NCI-H446 treated with DMSO at 0.1 percent for 48 hours (cell line): Measurements from ENCODE around the gene CADM1.

Experiments used
- DNase-seq: peaks from one replicate; lab custom pipeline; 2025; lab: John Stamatoyannopoulos, UW

Gene CADM1

DNA sequence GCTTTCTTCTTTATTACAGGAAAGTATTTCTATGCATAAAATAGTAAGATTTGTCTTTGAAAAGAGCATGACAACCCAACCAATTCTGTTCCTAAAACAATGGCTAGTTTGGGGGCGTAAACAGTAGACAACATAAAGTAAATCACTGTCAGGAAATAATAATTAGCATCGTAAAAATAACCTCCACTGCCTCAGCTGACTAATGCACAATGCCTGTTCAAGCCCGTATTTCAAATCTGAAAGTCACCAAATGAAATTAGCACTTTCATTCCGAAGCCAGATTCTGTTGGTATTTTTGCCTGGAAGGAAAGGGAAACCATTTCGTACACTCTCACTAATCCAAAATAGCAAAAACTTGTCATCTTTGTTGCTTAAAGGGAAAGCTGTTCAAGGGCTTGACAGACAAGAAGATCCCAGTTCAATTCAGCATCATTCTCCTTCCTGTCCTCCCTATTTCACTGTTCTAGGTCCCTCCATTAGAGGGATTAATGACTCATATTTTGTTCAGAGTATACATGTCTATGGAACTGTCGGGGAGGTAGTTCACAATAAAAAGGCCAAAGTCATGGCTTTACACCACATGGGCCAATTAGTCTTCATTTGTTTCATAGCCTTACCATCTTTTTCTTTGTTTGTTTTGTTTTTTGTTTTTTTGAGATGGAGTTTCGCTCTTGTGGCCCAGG, 154.7 kb downstream of the CADM1 start:
- no peak for DNase-seq

DNA sequence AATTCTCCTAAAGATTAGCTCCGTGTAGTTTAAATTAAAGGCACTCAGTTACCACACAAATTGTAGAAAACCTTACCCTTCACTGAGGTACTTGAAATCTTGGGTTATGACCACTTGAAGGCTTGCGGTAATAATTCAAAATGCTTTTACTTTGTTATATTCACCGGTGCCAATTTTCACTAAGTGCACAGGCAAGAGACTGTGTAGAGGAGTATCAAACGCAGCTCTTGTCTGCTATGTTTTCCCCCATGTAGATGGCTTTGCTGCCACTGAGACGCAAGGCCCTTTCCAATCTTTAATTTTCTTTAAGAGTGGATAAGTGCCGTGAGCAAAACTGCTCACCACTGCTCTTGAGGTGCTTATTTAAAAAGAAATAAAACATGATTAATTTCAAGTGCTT, 155.8 kb downstream of the CADM1 start:
- DNase-seq = no peak

DNA sequence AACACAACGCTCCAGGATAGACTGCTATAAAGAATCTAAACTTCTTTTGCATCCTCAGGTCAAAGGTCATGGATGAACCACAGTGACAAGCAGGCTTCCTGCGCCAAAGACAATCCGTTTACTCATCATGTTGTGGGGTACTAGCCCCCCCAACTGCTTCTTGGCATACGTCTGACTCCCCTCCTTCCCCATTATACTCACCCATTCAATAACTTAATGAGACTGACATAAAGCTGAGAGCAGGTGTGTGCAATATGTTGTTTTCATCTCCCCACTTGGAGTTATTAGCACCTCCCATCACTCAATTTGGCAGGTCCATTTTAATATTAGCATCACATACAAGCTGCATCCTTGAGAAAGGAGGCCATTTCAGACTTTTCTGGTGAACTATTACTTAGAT, 157.1 kb downstream of the CADM1 start:
- no peak for DNase-seq

DNA sequence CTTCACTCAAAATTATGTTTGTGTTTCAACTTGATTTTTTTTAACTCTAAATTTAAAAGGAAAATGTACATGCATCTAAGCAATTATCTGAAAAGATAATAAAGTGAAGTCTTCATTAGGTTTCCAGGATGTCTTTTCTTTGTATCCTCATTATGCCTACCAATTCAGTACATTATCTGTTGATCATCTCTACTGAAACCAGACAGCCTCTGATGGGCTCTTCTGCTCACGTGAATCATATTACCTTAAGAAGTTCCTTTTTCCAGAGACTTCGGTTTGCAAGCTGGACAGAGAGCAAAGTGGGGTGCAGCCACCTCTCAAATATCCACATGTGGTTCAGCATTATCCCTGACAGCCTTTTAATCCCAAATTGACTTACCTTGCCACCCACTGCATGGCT, 158.4 kb downstream of the CADM1 start:
- no peak for DNase-seq

DNA sequence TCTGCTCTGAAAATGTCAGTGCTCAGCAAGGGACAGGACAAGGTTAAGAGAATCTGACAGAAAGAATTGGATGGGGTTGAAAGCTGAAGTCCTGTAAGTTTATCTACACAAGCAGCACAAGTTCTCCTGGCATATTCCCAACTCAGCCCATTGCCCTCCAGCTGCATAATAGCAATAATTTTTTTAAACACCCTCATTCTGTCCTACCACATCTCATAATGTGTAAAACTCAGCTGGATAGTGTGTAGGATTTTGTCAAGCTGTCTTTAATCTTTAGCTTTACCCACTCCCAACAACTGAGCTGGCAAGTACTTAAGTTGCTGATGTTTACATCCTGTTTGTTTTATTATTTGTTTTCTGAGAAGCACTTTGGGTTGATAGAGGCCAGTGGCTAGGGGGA, 158.9 kb downstream of the CADM1 start:
- DNase-seq = no peak

DNA sequence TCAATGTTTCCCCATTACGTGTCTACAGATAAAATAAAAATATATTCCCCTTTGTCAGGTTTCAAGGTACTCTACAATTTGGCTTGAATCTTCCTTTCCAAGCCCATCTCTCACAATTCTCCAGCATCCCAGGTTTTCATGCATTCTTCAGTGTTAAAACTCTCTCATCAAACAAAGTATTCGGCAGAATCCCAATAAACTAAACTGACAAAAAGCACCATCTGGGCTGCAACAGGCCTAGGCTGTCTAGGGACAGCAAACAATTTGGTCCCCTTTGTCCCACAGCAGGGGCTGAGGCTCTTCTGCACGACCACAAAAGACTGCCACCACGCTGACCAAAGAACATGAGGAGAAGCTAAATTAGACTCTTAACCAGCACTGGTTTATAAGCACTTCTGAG, 159.4 kb downstream of the CADM1 start:
- DNase-seq = no peak

DNA sequence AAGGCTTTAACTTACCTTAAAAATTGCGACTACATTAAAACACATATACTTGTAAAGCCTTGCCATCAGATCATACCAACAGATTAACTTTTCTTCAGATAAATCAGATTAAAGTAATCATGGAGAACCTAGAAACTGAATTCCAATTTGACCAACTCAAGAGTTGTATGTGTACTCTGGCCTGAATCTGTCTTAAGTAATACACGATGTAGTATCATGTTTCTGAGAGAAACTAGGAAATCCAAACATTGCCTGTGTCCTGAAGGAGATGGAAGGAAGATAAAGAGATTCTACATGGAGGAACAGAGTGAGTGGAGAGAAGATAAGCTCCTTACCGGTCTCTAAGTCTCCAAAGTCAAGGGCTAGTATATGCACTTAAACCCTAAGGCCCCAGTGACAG, 162.1 kb downstream of the CADM1 start:
- no peak for DNase-seq

DNA sequence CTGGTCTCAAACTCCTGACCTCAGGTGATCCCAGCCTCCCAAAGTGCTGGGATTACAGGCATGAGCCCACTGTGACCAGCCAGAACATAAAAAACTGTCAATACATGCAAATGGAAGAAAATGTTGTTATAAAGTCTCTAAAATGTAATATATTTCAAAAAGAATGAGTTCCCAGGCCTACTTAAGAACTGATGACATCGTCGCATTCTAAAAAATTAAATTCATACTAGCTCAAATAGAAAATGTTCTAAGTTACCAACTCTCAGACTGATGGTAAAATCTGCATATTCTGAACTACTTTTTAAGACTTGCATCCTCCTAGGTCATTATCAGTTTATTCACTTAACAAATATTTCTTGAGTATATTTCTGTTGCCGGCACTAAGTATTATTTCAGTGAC, 163.3 kb downstream of the CADM1 start:
- DNase-seq = no peak

DNA sequence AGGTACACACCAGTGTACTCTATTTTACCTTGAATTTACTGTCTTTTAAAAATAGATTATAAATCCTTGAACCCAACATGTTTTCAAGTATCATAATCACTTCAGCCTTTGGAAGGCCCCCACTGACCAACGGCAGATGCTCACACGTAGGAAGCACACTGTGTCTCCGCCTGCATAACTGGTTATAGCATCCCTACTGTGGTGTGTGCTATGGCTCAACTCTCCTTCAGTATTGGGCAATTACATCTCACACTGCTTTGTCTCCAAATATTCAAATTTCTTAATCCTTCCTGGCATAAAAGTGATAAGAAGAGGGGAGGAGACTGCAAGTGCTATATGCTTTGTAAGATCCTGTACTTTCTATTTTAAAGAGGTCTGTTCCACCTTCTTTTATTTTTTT, 165.7 kb downstream of the CADM1 start:
- no peak for DNase-seq

DNA sequence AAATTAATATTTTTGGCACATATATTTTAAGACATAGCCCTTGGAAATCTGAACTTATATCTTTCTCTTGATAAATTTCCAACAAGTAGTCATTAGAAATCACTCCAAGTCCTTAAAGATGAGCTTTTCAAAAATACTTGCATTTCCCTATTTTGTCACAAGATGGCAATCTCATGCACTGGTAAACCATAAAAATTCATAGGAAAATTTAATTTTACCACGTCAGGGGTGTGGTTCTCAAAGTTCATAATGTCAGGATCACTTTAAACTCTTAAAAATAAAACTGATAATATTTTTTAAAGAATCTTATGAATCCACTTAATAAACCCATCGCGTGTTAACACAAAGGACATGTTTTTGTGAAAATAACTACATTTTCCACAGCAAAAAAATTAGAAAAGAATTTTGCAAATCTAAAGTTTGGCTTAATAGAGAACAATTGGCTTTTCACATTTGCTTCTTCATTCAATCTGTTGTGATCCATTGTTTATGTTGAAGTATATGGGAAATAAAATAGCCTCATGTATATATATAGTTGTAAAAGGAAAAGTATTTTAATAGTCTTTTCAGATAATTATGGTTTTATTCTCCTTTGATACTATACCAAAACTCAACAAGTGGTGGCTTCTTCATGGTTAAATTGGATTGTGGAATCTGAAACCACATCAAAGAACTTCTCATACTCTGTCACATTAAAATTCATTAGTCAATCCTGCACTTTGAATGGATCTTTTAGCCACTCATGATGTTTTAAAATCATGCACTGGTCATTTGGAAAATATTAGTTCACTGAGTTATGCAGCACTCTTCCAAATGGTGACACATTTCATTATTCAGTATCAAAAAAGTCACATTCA, 169.1 kb downstream of the CADM1 start:
- DNase-seq = peak; percentile 9

DNA sequence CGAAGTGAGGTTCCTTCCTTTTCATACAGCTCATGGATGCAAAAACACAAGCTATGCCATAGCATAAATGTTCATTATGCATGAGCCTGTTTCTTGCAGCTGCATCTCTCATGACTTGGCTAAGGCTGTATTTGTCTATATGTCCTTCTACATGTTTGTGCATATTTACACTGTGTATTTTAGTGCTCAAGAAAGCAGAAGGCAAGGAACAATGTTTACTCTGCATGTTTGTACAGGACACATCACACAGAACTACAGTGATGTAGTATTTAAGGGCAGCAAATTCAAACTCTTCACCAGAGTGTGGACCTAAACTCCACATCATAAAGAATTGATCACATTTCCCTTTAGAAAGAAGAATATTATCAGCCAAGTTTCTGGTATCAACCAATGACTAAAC, 170.3 kb downstream of the CADM1 start:
- DNase-seq = no peak

DNA sequence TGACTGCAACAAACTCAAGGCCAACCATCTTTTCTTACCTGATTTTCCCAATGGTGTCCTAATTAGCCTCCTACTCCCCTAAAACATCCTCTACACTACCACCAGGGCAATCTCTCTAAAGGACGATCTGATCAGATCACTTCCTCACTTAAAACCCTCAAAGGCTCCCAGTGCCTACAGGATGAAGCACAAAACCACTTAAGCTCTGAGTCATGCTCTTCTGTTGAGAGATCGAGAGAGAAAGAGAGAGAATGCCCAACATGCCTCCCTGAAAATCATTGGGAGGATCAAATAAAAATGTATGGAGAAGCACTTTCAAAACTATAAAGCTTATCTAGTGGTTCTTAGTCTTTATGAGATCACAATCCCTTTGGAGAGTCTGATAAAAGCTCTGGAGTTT, 171.1 kb downstream of the CADM1 start:
- no peak for DNase-seq

DNA sequence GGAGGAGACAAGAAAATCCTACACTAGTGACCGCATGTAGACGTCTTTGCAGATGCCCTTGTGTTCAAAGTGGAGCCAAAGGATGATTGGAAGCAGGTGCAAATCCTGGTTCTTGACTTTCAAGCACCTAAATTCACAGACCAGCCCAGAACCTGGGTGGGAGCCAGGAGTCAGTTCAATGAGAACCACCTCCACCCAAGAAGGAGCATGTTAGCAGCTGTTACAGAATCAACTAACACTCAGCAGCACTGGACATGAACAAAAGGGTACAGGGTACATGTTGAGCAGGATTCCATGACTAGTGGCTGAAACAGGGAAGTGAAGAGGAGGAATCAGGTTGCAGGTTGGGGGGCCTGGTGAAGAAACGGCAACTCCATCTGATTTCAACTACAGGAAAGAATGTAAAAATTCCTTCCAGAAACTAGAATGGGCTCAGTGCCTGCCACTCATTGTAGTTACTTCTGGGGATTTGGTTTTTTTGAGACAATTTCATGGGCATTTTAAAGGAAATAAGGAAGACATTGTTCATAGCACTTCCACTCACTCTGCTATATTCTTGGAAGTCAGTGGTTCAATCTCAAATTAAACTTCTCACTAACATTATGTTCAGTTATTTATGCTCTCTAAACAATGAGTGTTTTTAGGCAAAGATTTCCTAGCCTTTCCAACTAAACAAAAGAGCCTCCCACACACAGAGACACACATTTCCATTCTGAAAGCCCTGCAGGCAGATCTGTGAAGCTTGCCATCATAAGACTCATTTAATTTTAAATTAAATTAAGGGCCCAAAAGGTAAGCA, 173.3 kb downstream of the CADM1 start:
- no peak for DNase-seq

DNA sequence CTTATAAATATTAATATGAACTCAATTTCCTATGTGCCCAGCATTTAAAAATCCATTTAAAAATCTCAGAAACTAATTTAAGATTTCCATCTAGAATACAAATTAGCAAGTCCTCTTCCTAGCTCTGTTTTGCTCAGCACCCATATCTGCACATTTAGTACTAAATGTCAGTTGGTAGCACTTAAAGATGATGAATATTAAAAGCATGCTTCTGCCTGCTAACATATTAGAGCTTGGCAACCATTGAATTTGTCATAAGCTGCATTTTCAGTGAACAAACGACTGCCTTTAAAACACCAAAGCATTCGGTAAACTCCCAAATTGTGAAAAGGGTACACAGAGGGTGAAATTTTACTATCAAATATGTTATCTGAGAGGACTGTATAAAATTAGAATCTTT, 177.7 kb downstream of the CADM1 start:
- DNase-seq = no peak

DNA sequence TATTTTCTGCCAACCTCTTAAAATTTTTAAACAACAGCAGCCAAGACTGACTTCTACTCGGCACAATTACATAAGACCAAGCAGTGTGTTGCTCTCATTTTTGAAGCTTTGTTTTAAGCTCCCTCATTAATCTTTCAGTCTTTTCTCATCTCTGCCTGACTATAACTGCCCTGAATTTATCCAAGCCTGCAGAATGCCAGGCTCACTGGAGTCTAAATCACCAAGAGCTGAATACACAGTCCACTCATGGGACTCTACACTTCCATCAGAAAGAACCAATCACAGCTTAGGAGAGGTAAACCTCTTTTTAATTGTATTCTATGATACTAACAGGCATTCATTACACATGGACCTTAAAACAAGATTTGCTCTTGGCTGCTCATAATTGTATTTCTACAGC, 178.7 kb downstream of the CADM1 start:
- DNase-seq = no peak

DNA sequence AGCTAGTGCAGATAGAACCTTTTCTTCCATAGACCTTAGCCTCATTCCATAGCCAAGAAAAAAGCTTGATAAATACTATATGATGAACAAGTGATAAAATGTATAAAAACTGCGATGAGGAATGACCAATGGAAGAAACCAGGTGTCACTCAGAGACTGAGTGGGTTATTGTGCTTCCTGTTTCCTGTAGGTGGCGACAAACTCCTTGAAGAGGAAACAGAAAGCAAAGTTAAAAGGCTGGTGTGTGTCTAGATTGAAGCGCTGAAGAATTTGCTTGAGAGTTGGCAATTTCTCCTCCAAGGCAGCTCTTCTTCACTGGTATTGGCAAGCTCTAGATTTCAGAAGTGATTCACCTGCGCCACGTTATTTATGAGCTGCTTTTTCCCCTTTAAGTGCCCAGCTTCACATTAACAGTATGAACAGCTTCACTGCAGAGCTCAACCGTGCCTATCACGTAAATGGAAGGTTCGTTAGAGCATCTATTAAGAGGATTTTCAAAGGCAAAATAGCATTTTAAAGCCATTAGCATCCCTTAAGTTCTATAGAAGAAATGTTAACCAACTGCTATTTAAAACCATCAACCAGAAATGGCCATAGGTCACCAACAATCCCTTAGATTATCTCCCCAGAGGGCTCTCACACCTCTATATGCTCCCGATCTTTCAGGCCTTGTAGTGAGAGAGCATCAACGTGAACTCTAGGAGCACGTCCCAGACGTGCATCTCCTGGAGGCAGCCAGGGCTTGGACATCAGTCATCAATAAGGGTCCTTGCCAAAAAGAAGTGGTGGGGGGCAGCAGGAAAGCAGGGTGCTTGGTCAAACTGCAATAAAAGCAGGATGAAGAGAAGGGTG, 179.4 kb downstream of the CADM1 start:
- peak; percentile 75 for DNase-seq

DNA sequence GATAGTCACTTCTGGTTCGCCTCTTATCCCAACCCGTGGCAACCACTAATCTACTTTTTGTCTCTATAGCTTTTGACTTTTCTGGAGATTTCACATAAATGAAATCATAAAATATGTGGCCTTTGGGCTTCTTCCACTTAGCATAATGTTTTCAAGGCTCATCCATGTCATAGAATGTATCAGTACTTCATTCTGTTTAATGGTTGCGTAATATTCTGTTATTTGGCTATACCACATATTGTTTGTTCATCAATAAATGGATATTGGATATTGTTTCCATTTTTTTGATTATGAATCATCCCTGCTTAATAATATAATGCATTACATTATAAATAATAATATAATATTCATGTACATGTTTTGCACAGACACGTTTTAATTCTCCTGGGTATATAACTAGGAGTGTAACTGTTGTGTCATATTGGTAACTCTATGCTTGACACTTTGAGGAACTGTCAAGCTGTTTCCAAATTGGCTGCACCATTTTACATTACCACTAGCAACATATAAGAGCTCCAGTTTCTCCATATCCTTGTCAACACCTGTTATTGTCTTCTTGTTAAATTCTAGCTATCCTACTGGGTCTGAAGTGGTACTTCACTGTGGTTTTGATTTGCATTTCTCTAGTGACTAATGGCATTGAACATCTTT, 181.5 kb downstream of the CADM1 start:
- no peak for DNase-seq

DNA sequence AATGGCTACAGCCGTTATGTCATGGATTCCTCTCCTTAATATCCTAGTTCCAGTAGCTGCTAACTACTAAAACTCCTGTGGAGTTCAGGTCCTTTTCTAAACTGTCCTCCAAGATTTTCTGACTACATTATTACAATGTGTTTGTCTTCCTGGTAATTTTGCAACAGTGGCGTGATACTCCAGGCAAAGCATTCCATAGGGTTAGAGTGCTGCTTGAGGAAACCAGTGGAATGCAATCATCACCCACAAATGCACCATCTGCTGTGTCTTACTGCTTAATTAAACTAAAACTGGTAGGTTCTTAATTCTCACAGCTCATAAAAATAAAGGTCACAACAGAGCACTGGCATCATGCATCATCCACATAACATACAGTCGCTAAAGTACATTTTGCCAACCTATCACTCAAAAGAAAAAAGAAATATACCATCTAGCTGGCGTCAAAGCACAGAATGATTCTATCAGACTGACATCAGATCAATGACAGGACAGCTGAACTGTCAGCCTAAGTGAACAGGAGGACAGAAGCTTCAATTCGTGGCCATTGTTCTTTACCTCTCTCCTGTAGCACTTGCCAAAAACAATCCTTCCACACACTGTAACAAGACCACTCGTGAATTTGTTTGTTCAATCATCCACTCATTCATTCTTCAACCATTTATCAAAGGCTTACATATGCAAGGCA, 182.5 kb downstream of the CADM1 start:
- no peak for DNase-seq

DNA sequence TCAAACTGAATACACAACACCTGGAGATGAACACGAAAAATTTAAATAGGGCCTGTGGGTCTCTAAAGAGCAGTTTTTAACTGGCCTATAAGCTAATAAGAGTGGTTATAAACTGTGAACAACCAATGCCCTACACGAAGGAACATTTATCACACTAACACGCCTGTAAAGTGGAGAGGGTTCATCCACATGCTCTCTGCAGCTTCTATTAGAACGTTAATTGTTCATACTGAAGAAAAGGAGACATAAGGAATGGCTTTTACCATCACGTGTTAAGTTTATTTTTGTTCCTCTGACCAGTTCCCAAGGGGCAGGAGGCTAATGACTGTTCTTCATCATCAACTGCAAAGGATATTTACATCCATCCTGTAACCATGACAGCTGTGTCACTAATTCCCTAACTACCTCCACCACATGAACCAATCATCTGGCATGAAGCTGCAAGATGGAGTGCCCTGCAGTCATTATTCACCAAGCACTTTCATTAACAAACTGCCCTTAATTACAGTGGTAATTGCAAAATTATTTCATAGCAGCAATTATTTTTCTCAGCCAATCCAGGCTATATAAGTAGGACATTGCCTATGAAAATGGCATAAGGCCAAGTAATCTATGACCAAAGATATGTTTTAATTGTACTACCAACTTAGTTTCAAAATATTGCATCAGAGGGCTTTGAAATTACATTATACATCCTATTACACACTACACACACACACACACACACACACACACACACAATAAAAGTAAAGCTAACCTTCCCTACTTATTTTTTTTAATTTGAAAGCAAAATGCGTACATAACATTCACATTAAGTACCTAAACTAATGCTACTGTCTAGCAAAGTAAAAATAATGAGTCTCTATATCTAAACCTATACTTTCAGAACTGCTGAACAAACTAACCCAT, 186.7 kb downstream of the CADM1 start:
- DNase-seq = no peak

DNA sequence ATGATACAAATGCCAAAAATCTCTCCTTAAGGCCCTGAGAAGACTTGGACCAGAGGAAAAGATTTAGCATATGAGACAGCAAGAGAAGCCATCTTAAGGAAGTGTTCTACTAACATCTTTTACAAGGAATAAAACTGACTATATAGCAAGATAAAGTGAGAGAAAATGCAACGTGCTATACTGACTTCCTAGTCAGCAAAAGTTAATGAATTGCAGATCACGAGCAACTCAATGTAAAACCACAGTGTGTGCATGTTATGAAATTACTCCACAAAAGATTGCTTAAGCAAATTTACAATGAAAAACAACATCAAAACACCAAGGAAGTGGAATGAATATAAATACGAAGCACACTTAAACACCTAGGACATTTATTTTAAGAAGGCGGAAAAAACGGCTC, 187.5 kb downstream of the CADM1 start:
- no peak for DNase-seq
